ENCODE measurements around the gene CTF1. TPM values are rescaled to one million over a fixed set of nuclear protein-coding genes. Genes with fewer than 3 reads are reported as not detected.
A peak's percentile ranks its signal among the peaks of the same experiment; 100 is the strongest.

The CTF1 gene
- total RNA-seq, 1 donor from 2014 or later, result 4.2 TPM

DNA sequence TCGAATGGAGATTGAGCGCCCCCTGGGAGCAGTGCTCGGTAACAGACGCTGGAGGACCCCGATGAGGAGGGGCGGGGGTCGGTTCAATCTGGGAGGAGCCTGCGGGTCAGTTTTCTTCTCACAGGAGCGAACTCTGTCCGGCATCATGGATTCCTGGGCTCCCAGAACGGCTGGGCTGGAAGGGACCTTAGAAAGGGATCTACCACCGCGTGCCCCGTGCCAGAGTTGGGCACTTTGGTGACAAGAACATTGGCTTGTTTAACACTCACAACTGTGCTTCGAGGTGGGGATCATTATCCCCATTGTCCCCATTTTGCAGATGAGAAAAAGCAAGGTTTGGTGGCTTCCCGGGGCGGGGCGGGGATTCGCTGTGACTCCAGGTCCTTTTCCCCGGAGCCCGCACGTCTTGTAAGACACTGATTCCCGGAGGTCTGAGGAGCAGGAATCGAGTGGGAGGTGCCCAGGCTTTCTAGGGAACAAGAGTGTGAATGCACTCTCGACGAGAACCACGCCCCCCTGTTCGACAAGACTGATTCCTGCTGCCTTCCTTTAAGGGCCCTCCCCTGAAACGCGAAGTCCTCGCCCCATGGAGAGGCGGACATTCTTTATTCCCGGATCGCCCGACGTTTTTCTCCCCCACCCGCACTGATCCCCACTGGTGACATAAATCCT, 25.5 kb downstream of the CTF1 start:
- peak overlapping the region; percentile 100 for H3K4me3 Mint-ChIP-seq (ENCODE audit: unreplicated experiment)
- no peaks in the 10 kb centered on the region for H3K9me3 Mint-ChIP-seq (ENCODE audit: low read depth)
- H3K27ac Mint-ChIP-seq (ENCODE audit: unreplicated experiment), result peak overlapping the region; percentile 100
- TF ChIP-seq, protein P1, sequence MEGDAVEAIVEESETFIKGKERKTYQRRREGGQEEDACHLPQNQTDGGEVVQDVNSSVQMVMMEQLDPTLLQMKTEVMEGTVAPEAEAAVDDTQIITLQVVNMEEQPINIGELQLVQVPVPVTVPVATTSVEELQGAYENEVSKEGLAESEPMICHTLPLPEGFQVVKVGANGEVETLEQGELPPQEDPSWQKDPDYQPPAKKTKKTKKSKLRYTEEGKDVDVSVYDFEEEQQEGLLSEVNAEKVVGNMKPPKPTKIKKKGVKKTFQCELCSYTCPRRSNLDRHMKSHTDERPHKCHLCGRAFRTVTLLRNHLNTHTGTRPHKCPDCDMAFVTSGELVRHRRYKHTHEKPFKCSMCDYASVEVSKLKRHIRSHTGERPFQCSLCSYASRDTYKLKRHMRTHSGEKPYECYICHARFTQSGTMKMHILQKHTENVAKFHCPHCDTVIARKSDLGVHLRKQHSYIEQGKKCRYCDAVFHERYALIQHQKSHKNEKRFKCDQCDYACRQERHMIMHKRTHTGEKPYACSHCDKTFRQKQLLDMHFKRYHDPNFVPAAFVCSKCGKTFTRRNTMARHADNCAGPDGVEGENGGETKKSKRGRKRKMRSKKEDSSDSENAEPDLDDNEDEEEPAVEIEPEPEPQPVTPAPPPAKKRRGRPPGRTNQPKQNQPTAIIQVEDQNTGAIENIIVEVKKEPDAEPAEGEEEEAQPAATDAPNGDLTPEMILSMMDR (IDR thresholded peaks at IDR 0.05), result peak; percentile 98
- H3K27me3 Mint-ChIP-seq (ENCODE audit: low read depth), result no peaks in the 10 kb centered on the region
- peaks cover 27% of the 10 kb centered on the region for H3K4me1 Mint-ChIP-seq (ENCODE audit: low read depth)
- peaks cover 4% of the 10 kb centered on the region for H3K36me3 Mint-ChIP-seq (ENCODE audit: low read depth)
- no peak for DNase-seq (ENCODE audit: low spot score)

DNA sequence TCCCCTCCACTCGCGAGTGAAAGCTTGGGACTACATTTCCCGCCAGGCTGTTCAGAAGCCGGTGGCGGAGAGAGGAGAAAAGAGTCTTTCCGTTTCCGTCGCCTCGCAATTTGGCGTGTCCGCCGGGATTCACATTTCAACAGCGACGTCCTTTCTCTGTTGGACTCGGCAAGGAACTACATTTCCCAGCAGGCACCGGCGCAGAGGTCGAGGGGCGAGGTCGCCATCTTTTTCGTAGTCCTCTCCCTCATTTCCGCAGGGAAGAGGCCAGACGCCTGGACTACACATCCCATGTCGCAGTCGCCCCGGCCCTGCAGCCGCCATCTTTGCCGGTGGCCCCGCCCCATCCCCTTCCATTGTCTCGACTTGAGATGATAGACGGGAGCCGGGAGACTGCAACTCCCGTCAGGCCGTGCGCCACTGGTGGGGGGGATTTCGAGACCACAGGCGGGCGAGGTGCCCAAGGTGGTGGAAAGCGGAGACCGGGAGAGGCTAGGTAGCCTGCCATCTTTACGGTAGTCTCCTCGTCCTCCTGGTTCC, 26.1 kb downstream of the CTF1 start:
- peak overlapping the region; percentile 100 for H3K4me3 Mint-ChIP-seq (ENCODE audit: unreplicated experiment)
- H3K27me3 Mint-ChIP-seq (ENCODE audit: low read depth), result no peaks in the 10 kb centered on the region
- no peaks in the 10 kb centered on the region for H3K9me3 Mint-ChIP-seq (ENCODE audit: low read depth)
- TF ChIP-seq, protein P1 (IDR thresholded peaks at IDR 0.05), result no peak
- peaks cover 29% of the 10 kb centered on the region for H3K4me1 Mint-ChIP-seq (ENCODE audit: low read depth)
- DNase-seq (ENCODE audit: low spot score), result peak; percentile 100
- H3K36me3 Mint-ChIP-seq (ENCODE audit: low read depth), result peaks cover 4% of the 10 kb centered on the region
- peak overlapping the region; percentile 100 for H3K27ac Mint-ChIP-seq (ENCODE audit: unreplicated experiment)

DNA sequence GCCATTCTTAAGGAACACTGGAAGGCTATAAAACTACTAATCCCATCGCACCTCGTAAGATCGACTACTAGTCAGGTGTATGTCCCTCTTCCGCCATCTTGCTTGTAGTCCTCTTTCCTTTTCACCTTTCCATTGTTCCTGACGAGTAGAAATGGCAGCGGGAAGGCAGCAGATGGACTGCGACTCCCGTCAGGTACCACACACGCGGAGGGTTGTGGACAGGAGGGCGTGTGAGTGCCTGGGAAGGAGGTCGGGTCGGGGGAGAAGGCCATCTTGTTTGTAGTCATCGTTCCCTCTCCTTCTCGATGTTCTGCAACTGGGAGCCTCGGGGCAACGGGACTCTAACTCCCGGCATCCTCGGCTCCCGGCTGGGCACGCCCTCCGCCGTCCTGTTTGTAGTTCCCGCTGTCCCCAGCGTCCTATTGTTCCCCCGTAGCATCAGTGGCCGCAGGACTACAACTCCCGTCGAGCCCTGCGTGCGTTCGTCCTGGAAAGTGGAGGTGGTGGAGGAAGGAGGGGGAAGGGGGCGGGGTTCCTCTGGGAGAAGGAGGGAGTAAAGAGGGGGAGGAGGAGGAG, 26.6 kb downstream of the CTF1 start:
- TF ChIP-seq, protein P1 (IDR thresholded peaks at IDR 0.05), result no peak
- H3K9me3 Mint-ChIP-seq (ENCODE audit: low read depth), result no peaks in the 10 kb centered on the region
- H3K4me3 Mint-ChIP-seq (ENCODE audit: unreplicated experiment), result peak overlapping the region; percentile 100
- H3K36me3 Mint-ChIP-seq (ENCODE audit: low read depth), result peaks cover 4% of the 10 kb centered on the region
- peak overlapping the region; percentile 100 for H3K27ac Mint-ChIP-seq (ENCODE audit: unreplicated experiment)
- no peaks in the 10 kb centered on the region for H3K27me3 Mint-ChIP-seq (ENCODE audit: low read depth)
- H3K4me1 Mint-ChIP-seq (ENCODE audit: low read depth), result peaks cover 29% of the 10 kb centered on the region
- DNase-seq (ENCODE audit: low spot score), result peak; percentile 99

DNA sequence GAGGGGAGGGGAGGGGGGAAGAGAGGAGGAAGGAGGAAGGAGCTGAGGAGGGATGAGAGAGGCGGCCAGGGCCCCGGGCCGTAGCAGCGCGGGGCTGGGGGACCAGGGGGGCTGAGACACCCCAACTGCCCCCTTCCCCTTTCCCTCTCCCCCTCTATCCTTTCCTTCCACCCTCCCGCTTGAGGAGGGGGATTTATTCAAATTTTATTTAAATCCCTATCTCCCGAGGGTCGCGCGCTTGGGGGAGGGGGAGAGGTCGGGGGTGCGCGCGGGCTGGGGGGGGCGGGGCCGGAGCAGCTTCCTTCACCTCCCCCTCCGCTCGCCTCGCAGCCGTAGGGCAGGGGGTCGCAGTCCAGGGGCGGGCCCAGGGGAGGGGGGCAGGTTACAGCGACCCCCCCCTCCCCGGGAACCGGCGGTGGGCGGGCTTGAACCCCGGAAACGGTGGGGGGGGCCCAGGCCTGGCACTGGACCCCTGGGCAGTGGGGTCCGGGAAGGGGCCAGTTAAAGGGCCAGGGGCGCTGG, 27.2 kb downstream of the CTF1 start, which contains the start of gene FBXL19:
Gene FBXL19, plus strand, starts transcription at position 19 of the 522 bp plus-strand sequence. CDS start 2,183 bp downstream, outside the sequence.
- TF ChIP-seq, protein P1 (IDR thresholded peaks at IDR 0.05), result no peak
- Mint-ChIP-seq H3K36me3 (ENCODE audit: low read depth) (peaks cover 4% of the 10 kb centered on the region), H3K27ac (ENCODE audit: unreplicated experiment) (peak within 1 kb of the TSS; percentile 100), H3K4me1 (ENCODE audit: low read depth) (peaks cover 29% of the 10 kb centered on the region), H3K9me3 (ENCODE audit: low read depth) (no peaks in the 10 kb centered on the region), H3K4me3 (ENCODE audit: unreplicated experiment) (peak within 1 kb of the TSS; percentile 100), H3K27me3 (ENCODE audit: low read depth) (no peaks in the 10 kb centered on the region)
- no peak for DNase-seq (ENCODE audit: low spot score)

All from chondrocyte (in vitro differentiated cells).